ENCODE data around the gene TSPYL6.

DNA sequence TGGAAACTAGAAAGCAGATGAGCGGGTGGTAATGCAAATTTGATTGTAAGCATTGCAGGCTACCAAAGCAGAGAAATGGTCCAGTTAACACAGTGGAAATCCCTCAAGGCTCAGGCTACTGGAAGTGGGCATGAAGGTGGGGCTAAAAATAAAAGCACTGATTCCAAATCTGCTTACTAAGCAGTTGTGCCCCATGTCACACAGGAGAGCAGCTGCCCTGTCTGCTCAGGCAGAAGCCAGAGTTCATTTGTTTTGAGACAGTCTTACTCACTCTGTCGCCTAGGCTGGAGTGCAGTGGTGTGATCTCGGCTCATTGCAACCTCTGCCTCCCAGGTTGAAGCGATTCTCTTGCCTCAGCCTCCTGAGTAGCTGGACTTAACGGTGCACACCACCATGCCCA, 42.5 kb upstream of the TSPYL6 start:
- TF ChIP-seq, protein P1, sequence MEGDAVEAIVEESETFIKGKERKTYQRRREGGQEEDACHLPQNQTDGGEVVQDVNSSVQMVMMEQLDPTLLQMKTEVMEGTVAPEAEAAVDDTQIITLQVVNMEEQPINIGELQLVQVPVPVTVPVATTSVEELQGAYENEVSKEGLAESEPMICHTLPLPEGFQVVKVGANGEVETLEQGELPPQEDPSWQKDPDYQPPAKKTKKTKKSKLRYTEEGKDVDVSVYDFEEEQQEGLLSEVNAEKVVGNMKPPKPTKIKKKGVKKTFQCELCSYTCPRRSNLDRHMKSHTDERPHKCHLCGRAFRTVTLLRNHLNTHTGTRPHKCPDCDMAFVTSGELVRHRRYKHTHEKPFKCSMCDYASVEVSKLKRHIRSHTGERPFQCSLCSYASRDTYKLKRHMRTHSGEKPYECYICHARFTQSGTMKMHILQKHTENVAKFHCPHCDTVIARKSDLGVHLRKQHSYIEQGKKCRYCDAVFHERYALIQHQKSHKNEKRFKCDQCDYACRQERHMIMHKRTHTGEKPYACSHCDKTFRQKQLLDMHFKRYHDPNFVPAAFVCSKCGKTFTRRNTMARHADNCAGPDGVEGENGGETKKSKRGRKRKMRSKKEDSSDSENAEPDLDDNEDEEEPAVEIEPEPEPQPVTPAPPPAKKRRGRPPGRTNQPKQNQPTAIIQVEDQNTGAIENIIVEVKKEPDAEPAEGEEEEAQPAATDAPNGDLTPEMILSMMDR (IDR thresholded peaks at IDR 0.05) = no peak
- TF ChIP-seq POLR2AphosphoS5 (IDR thresholded peaks at IDR 0.05) (no peak), POLR2A (IDR thresholded peaks at IDR 0.05) (no peak)

Measured in breast epithelium (tissue), 3 donors.